ENCODE data around the gene NCCRP1. TPM values are rescaled to one million over a fixed set of nuclear protein-coding genes. Genes with fewer than 3 reads are reported as not detected.
"Not testable (repeated sequence)": the region's sequence is repeated elsewhere in the genome, so short reads cannot be mapped to it uniquely, and the experiment has no call there.

The NCCRP1 gene
- total RNA-seq, 4 donors from 2014 or later = 208 to 737 (median 262) TPM

DNA sequence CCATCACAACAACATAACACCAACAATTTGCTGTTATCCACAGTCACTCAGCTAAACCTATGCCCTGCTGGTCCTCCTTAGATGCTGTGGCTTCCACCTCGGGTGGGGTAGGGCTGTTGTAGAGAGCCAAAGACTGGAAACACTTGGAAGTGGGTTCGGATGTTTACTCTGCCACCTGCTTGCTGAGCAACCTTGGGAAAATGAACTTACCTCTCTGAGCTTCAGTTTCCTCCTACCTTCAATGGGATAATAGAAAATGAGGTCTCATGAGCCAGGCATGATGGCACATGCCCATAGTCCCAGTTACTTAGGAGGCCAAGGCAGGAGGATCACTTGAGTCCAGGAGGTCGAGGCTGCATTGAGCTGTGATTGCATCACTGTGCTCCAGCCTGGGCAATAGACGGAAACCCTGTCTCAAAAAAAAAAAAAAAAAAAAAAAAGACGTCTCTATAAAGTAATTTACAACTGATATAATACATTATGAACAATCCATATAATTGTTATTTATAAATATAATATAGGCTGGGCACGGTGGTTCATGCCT, 10.6 kb downstream of the NCCRP1 start:
- TF ChIP-seq, protein P1, sequence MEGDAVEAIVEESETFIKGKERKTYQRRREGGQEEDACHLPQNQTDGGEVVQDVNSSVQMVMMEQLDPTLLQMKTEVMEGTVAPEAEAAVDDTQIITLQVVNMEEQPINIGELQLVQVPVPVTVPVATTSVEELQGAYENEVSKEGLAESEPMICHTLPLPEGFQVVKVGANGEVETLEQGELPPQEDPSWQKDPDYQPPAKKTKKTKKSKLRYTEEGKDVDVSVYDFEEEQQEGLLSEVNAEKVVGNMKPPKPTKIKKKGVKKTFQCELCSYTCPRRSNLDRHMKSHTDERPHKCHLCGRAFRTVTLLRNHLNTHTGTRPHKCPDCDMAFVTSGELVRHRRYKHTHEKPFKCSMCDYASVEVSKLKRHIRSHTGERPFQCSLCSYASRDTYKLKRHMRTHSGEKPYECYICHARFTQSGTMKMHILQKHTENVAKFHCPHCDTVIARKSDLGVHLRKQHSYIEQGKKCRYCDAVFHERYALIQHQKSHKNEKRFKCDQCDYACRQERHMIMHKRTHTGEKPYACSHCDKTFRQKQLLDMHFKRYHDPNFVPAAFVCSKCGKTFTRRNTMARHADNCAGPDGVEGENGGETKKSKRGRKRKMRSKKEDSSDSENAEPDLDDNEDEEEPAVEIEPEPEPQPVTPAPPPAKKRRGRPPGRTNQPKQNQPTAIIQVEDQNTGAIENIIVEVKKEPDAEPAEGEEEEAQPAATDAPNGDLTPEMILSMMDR (IDR thresholded peaks at IDR 0.05) = no peak
- no peak for TF ChIP-seq POLR2A (IDR thresholded peaks at IDR 0.05)
- Histone ChIP-seq H3K4me3 (no peak overlapping the region), H3K27ac (no peak overlapping the region), H3K9me3 (no peaks in the 10 kb centered on the region), H3K27me3 (peaks cover 3 to 42% (median 12%) of the 10 kb centered on the region in 4 donors), H3K4me1 (peaks cover 0 to 4% (median 0%) of the 10 kb centered on the region in 3 donors), H3K36me3 (no peaks in the 10 kb centered on the region)
- DNase-seq = no peak
- WGBS, 2 donors = 57 to 67% methylated on average over 6 of the region's 6 CpGs
- intact Hi-C loops (cut with DNase I) = no loop called here

DNA sequence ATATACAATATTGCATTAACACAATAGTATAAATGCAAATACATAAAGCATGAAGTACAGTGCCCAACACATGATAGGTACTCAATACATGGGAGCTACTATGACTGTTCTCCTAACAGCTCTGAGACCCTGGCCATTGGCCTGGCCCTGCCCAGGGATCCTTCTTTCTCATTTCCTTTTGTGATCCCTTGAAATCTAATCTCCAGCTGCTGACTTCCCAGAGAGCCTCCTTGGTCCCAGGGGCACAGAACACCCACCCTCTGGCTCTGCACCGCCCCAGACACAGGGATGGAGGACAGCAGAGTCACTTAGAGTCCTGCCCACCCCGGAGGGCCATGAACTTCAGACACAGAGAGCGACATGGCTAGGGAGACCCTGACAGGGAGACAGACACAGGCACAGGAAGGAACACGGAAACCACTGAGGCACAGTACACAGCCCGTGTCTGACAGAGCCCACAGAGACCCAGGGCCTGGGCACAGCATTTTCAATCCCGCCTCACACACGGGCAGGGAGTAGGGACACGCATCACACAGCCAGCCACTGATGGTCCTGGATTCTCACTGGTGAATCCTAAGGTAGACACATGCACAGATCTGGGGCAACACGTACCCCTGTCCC, 11.5 kb downstream of the NCCRP1 start:
- DNase-seq = no peak
- H3K9me3 ChIP-seq = no peaks in the 10 kb centered on the region
- peaks cover 0 to 33% (median 5%) of the 10 kb centered on the region in 4 donors for H3K27me3 ChIP-seq
- no peak overlapping the region for H3K4me3 ChIP-seq
- H3K27ac ChIP-seq = no peak overlapping the region
- intact Hi-C loops (cut with DNase I) = no loop called here
- TF ChIP-seq, protein P1 (IDR thresholded peaks at IDR 0.05) = no peak
- no peak for TF ChIP-seq POLR2A (IDR thresholded peaks at IDR 0.05)
- H3K36me3 ChIP-seq = no peaks in the 10 kb centered on the region
- WGBS, 2 donors = 65 to 94% methylated on average over 3 to 4 of the region's 9 CpGs
- peaks cover 0 to 4% (median 0%) of the 10 kb centered on the region in 3 donors for H3K4me1 ChIP-seq

DNA sequence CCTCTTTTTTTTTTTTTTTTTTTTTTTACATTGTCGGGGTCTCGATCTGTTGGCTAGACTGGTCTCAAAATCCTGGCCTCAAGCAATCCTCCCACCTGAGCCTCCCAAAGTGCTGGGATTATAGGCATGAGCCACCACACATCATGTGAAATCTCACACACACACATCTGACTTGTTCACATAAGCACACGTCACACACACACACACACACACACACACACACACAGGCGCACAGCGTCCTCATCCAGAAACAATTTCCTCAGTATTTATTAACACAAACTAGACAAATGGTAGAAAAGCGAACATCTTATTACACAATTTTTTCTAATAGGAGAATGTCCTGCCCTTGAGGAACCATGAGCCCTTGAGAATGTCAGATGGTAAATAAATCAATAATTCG, 12.4 kb downstream of the NCCRP1 start:
- Histone ChIP-seq H3K27ac (no peak overlapping the region), H3K27me3 (peaks cover 0 to 28% (median under 1%) of the 10 kb centered on the region in 4 donors), H3K36me3 (no peaks in the 10 kb centered on the region), H3K4me3 (no peak overlapping the region), H3K4me1 (no peaks in the 10 kb centered on the region), H3K9me3 (no peaks in the 10 kb centered on the region)
- DNase-seq = no peak
- intact Hi-C loops (cut with DNase I) = no loop called here
- 62 to 75% methylated on average over 6 to 7 of the region's 7 CpGs for WGBS, 2 donors
- TF ChIP-seq, protein P1 (IDR thresholded peaks at IDR 0.05) = no peak
- no peak for TF ChIP-seq POLR2A (IDR thresholded peaks at IDR 0.05)

DNA sequence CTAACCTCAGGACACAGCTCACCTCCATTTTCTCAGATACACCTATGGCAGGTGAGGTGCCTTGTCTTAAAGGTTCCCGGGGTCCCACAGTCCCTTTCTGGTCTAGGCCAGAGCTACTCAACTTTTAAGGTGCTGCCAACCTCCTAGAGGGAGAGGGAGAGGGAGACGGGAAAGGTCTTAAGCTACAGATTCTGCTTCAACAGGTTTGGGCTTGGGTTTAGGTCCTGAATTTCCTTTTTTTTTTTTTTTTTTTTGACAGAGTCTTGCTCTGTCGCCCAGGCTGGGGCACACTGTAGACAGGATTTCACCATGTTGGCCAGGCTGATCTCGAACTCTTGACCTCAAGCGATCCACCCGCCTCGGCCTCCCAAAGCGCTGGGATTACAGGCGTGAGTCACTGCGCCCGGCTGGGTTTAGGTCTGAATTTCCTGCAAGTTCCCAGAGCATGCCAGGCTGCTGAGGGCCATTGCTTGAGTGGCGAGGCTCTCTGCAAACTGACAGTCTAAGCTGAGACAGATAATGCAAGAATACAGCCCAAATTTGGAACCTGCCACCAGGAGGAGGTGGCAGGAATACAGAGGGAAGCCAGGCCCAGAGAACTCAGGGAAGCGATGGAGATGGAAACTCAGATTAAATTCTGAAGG, 15.1 kb downstream of the NCCRP1 start:
- Histone ChIP-seq H3K27me3 (peaks cover 0 to 32% (median 2%) of the 10 kb centered on the region in 4 donors), H3K9me3 (no peaks in the 10 kb centered on the region), H3K27ac (no peak overlapping the region), H3K4me3 (no peak overlapping the region), H3K4me1 (no peaks in the 10 kb centered on the region), H3K36me3 (no peaks in the 10 kb centered on the region)
- no peak for DNase-seq
- 53 to 63% methylated on average over 3 to 8 of the region's 13 CpGs for WGBS, 2 donors
- TF ChIP-seq, protein P1 (IDR thresholded peaks at IDR 0.05) = no peak
- no peak for TF ChIP-seq POLR2A (IDR thresholded peaks at IDR 0.05)
- intact Hi-C loops (cut with DNase I) = no loop called here

DNA sequence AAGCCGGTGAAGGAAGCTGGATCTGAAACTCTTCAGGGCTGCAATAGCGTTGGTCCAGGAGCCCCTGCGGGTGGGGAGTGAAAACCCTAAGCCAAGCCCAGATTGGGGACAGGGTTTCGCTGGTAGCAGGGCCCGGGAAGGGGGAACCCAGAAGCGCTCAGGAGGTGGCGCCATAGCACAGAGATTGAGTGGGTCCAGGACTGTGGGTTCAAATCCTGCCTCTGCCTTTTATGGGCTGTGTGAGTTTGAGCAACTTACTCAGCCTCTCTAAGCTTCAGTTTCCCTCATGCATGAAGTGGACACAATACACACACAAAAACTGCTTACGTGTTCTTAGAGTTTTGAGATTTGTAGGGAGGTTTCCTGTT, 15.6 kb downstream of the NCCRP1 start:
- H3K27me3 ChIP-seq = peaks cover 0 to 27% (median 2%) of the 10 kb centered on the region in 4 donors
- H3K4me1 ChIP-seq = no peaks in the 10 kb centered on the region
- H3K4me3 ChIP-seq = no peak overlapping the region
- no peak overlapping the region for H3K27ac ChIP-seq
- TF ChIP-seq, protein P1 (IDR thresholded peaks at IDR 0.05) = peak in 1 of 6 experiments; percentile 44
- TF ChIP-seq POLR2A (IDR thresholded peaks at IDR 0.05) = no peak
- no peak for DNase-seq
- no peaks in the 10 kb centered on the region for H3K36me3 ChIP-seq
- 15 to 33% methylated on average over 5 to 8 of the region's 8 CpGs for WGBS, 2 donors
- intact Hi-C loops (cut with DNase I) = no loop called here
- H3K9me3 ChIP-seq = no peaks in the 10 kb centered on the region

DNA sequence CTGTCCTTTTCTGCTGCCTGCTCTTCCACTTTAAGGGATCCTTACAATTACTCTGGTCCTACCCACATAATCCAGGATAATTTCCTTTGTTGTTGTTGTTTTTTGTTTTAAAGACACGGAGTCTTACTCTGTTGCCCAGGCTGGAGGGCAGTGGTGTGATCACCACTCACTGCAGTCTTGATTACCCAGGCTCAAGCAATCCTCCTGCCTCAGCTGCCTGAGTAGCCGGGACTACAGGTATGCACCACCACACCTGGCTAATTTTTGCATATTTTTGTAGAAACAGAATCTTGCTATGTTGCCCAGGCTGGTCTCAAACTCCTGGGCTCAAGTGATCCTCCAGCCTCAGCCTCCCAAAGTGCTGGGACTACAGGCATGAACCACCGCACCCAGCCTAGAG, 18.6 kb downstream of the NCCRP1 start:
- H3K36me3 ChIP-seq; H3K4me1 ChIP-seq; H3K4me3 ChIP-seq; H3K27ac ChIP-seq; H3K9me3 ChIP-seq; intact Hi-C loops (cut with DNase I); DNase-seq: not testable (repeated sequence)
- peaks cover 0 to 38% (median 2%) of the 10 kb centered on the region in 4 donors for H3K27me3 ChIP-seq
- WGBS, 2 donors = 68 to 75% methylated on average over 3 of the region's 3 CpGs
